K562 (cell line): ENCODE results near the gene SNRNP70. TPM values are rescaled to one million over a fixed set of nuclear protein-coding genes. Genes with fewer than 3 reads are reported as not detected.
"Not testable (repeated sequence)": the region's sequence is repeated elsewhere in the genome, so short reads cannot be mapped to it uniquely, and the experiment has no call there.

Experiments
- ATAC-seq: fragments of 200-7000 bp; cut with Tn5 transposase; 3 replicates; pipeline ENCODE4 v1.9.1; 2020; ENCODE audit warnings: moderate library complexity
- BruUV-seq: library from RNA; stranded (reverse); fragments of 400-500 nt; replicated peaks from 2 replicates; lab custom pipeline; 2021; lab: Mats Ljungman, UMichigan
- CTCF ChIA-PET: fragments of 300-600 bp; formaldehyde crosslinking; extraction: SDS; loops from one replicate; lab custom pipeline; 2021; ENCODE audit warnings: low intra/inter-chr PET ratio; lab: Yijun Ruan, JAX
- POLR2A ChIA-PET: fragments of 300-600, 350-650 bp; sonication (Branson Sonifier 250); formaldehyde crosslinking; extraction: SDS; loops from one replicate; lab custom pipeline; 2021; ENCODE audit warnings: antibody characterized with exemption, inconsistent platforms; lab: Yijun Ruan, JAX
- DNase-seq, 4 experiments: peaks; one replicate each; pipeline versions ENCODE4 v3.0.0 to v3.0.0-alpha.2; 2011 to 2018; ENCODE audit warnings: low spot score in 3 of 4, mixed read lengths in 3 of 4; ENCODE audit errors: extremely low read depth in 1 of 4
- FAIRE-seq: peaks from 2 replicates; lab custom pipeline; 2011; peaks lifted over from hg19 to GRCh38; lab: Jason Lieb, UNC
- H2AFZ ChIP-seq: 2 replicates; pipeline ENCODE4 v1.6.0; 2011; ENCODE audit warnings: low read depth, low read length, control low read depth, inconsistent platforms
- H3K27ac ChIP-seq: fragments of 200-600 bp; 3 replicates; pipeline ENCODE4 v1.8.0; 2011; ENCODE audit warnings: low read depth, mild to moderate bottlenecking, control low read depth, inconsistent platforms, low read length, moderate library complexity, mixed read lengths; ENCODE audit errors: extremely low read depth
- H3K27me3 ChIP-seq, 2 experiments: fragments of 300-600 bp in 1 of 2; 2 replicates in 1 of 2; 3 replicates in 1 of 2; pipeline versions ENCODE4 v1.6.0 to v1.8.0; 2011; ENCODE audit warnings: inconsistent platforms in 2 of 2, low read length in 2 of 2, mild to moderate bottlenecking in 1 of 2, mixed read lengths in 1 of 2, moderate library complexity in 1 of 2; ENCODE audit not compliant: control insufficient read depth in 2 of 2, insufficient read depth in 2 of 2
- H3K36me3 ChIP-seq: fragments of 300-600 bp; 3 replicates; pipeline ENCODE4 v1.8.0; 2011; ENCODE audit warnings: mild to moderate bottlenecking, low read length, inconsistent platforms; ENCODE audit not compliant: control insufficient read depth, insufficient read depth
- H3K4me1 ChIP-seq, 2 experiments: fragments of 200-600 bp in 1 of 2; replicated peaks in 1 of 2; 2 replicates in 1 of 2; 3 replicates in 1 of 2; pipeline versions ENCODE4 v1.5.1 to v1.8.0; 2011; ENCODE audit warnings: inconsistent platforms in 2 of 2, low read length in 2 of 2, mild to moderate bottlenecking in 1 of 2, mixed read lengths in 1 of 2, moderate library complexity in 1 of 2; ENCODE audit not compliant: control insufficient read depth in 2 of 2, insufficient read depth in 2 of 2
- H3K4me2 ChIP-seq: 2 replicates; pipeline ENCODE4 v1.6.1; 2011; ENCODE audit warnings: low read length, control low read depth, inconsistent platforms, mixed read lengths; ENCODE audit not compliant: insufficient read depth
- H3K4me3 ChIP-seq: fragments of 200-600 bp; sonication (generic), shearing (Covaris generic); 2 replicates; pipeline ENCODE4 v1.5.1; 2016; ENCODE audit warnings: control low read depth, inconsistent platforms
- H3K79me2 ChIP-seq: fragments of 200-600 bp; 3 replicates; pipeline ENCODE4 v1.8.0; 2011; ENCODE audit warnings: low read length, inconsistent platforms; ENCODE audit not compliant: control insufficient read depth, insufficient read depth
- H3K9ac ChIP-seq, 2 experiments: 2 replicates each; pipeline versions ENCODE4 v1.6.0 to v1.6.1; 2011; ENCODE audit warnings: low read depth in 2 of 2, low read length in 2 of 2, control low read depth in 1 of 2, inconsistent platforms in 1 of 2, mild to moderate bottlenecking in 1 of 2, mixed read lengths in 1 of 2; ENCODE audit not compliant: insufficient read depth in 1 of 2
- H3K9me1 ChIP-seq: one replicate; pipeline ENCODE4 v1.6.0; 2011; ENCODE audit warnings: inconsistent platforms, mild to moderate bottlenecking, low read length, moderate library complexity; ENCODE audit not compliant: control insufficient read depth, insufficient read depth
- H3K9me3 ChIP-seq: replicated peaks from 2 replicates; pipeline ENCODE4 v1.5.1; 2011; ENCODE audit warnings: low read depth, low read length, inconsistent platforms; ENCODE audit not compliant: control insufficient read depth, insufficient read depth
- H4K20me1 ChIP-seq: replicated peaks from 2 replicates; pipeline ENCODE4 v1.6.1; 2011; ENCODE audit warnings: low read length, inconsistent platforms, mixed read lengths; ENCODE audit not compliant: control insufficient read depth, insufficient read depth
- CHAMP1 ChIP-seq: fragments of 450-650 bp; IDR thresholded peaks from 2 replicates; pipeline ENCODE4 v1.6.1; 2016; ENCODE audit warnings: mild to moderate bottlenecking
- CHD2 ChIP-seq: IDR thresholded peaks from 2 replicates; pipeline ENCODE4 v1.6.1; 2011; ENCODE audit warnings: low read depth, low read length
- EP400 ChIP-seq: fragments of 450-650 bp; IDR thresholded peaks from 2 replicates; pipeline ENCODE4 v1.6.1; 2017; ENCODE audit warnings: antibody characterized with exemption, mild to moderate bottlenecking, moderate library complexity
- GABPB1 ChIP-seq: sonication (generic); formaldehyde crosslinking; IDR thresholded peaks from 2 replicates; pipeline ENCODE4 v1.8.0; 2022; ENCODE audit warnings: mild to moderate bottlenecking, missing genetic modification reagents
- LEF1 ChIP-seq: fragments of 450-650 bp; IDR thresholded peaks from 2 replicates; pipeline ENCODE4 v1.6.1; 2016; ENCODE audit warnings: mild to moderate bottlenecking
- NR2C2 ChIP-seq, 2 experiments: fragments of 200-800 bp in 1 of 2; sonication (Bioruptor generic) in 1 of 2; sonication (generic) in 1 of 2; formaldehyde crosslinking in 1 of 2; IDR thresholded peaks; 2 replicates each; pipeline versions ENCODE4 v1.6.1 to v1.8.0; 2016 to 2022; ENCODE audit warnings: mild to moderate bottlenecking in 1 of 2, missing compliant biosample characterization in 1 of 2, missing genetic modification characterization in 1 of 2, missing genetic modification reagents in 1 of 2
- SIN3A ChIP-seq, 2 experiments: fragments of 150-350 bp in 1 of 2; IDR thresholded peaks; 2 replicates each; pipeline ENCODE4 v1.6.1; 2011 to 2016; ENCODE audit warnings: borderline replicate concordance in 2 of 2, low read depth in 2 of 2, low read length in 2 of 2, mild to moderate bottlenecking in 2 of 2, moderate library complexity in 2 of 2; ENCODE audit not compliant: control insufficient read depth in 1 of 2
- ZNF263 ChIP-seq: sonication (generic); formaldehyde crosslinking; IDR thresholded peaks from 2 replicates; pipeline ENCODE4 v1.8.0; 2022; ENCODE audit warnings: mild to moderate bottlenecking, missing genetic modification reagents, borderline replicate concordance
- WGBS: fragments of 100-300 bp; shearing (Covaris generic); methylation state at CpG from one replicate; pipeline ENCODE4 v1.1.6; 2016; ENCODE audit warnings: low coverage, mixed read lengths; ENCODE audit not compliant: insufficient coverage; ENCODE audit errors: missing lambda C conversion rate; 5-methylcytosine and 5-hydroxymethylcytosine counted together
- in situ Hi-C: fragments of 300-500 bp; cut with MboI; formaldehyde crosslinking; loops from 4 replicates; pipeline ENCODE4 v1.15.0; 2018; ENCODE audit warnings: inconsistent platforms, mixed read lengths
- intact Hi-C: fragments of 100-400 bp; cut with micrococcal nuclease; formaldehyde crosslinking; loops from 2 replicates; pipeline ENCODE4 v1.14.2; 2022
- polyA plus RNA-seq, 8 experiments: library from polyadenylated mRNA; depleted of rRNA in 4 of 8; stranded (reverse) in 5 of 8; unstranded in 3 of 8; fragments of >200 nt; fragmentation: Nextera tagmentation in 2 of 8; fragmentation: Illumina TruSeq in 1 of 8; extraction: Ambion mirVana in 2 of 8; extraction: Trizol in 1 of 8; gene quantifications; 2 replicates each; pipeline versions ENCODE4 v1.2.1 to v1.2.3, GENCODE V29; 2011 to 2014; ENCODE audit warnings: inconsistent platforms in 1 of 8, missing spikeins in 1 of 8
- total RNA-seq, 7 experiments: library from RNA; depleted of rRNA in 6 of 7; stranded (reverse); fragments of >200 nt in 6 of 7; fragmentation: Illumina TruSeq in 2 of 7; extraction: Trizol in 2 of 7; gene quantifications; 2 replicates each; pipeline versions ENCODE4 v1.2.1 to v1.2.3, GENCODE V29; 2011 to 2021; ENCODE audit warnings: low replicate concordance in 1 of 7

SNRNP70 gene
- total and polyA plus RNA-seq, 9 of the 15 experiments (the other 6 are each of a cell fraction or from before 2014, with no cell fraction given): 2.8 to 496 (median 136) TPM

DNA sequence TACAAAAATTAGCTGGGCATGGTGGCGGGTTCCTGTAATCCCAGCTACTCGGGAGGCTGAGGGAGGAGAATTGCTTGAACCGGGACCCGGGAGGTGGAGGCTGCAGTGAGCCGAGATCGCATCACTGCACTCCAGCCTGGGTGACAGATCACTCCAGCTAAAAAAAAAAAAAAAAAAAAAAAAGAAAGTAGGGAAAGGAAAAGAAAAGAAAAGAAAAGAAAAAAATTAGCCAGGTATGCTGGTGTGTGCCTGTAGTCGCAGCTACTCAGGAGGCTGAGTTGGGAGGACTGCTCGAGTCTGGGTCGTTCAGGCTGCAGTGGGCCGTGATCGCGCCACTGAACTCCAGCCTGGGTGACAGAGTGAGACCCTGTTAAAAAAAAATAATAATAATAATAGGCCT is 42.0 kb downstream of the SNRNP70 start:
- POLR2A ChIA-PET: interaction anchor here (0.9 to 3.1 kb wide), 3 partner anchors 19 to 28 kb away, joined by 4 to 15 read pairs (median 5); partner anchors contain the start of gene HRC
- not testable (repeated sequence) for H3K4me3 ChIP-seq

GRCh38 chr19:49127674-49128544 is 42.7 kb downstream of the SNRNP70 start:
- BruUV-seq: TSS peak; percentile 82
- Histone ChIP-seq H3K79me2 (peaks cover 17% of the 10 kb centered on the region; the same call in 2 of the 3 replicates), H3K9me1 (no peaks in the 10 kb centered on the region), H2AFZ (peak overlapping the region; percentile 100), H3K9ac (peak overlapping the region; percentile 76 to 92), H3K4me2 (peak overlapping the region; percentile 100), H3K27me3 (no peaks in the 10 kb centered on the region), H3K36me3 (peaks cover 20% of the 10 kb centered on the region; the same call in 2 of the 3 replicates), H3K4me3 (peak overlapping the region; percentile 55), H3K27ac (peak overlapping the region; percentile 74), H3K4me1 (peaks cover 19 to 48% of the 10 kb centered on the region in 2 experiments), H4K20me1 (no peaks in the 10 kb centered on the region), H3K9me3 (no peaks in the 10 kb centered on the region)
- DNase-seq: peak; percentile 95 to 97 (median 96)
- ChIA-PET CTCF (no interaction called here), POLR2A (interaction anchor here (0.6 to 3.1 kb wide), 10 partner anchors 8 to 72 kb away, joined by 3 to 15 read pairs (median 4); partner anchors contain the start of genes HRC and TRPM4)
- intact Hi-C loops: loop anchor here (2.0 kb wide), 1 partner anchor 15 kb away; no protein-coding TSS in a partner anchor
- ATAC-seq: peak; percentile 97
- in situ Hi-C loops: no loop called here
- 5% methylated on average over 56 of the region's 63 CpGs for WGBS
- FAIRE-seq: peak; percentile 95
- TF ChIP-seq CHAMP1 (no peak), GABPB1 (CRISPR knock-in tag) (peak; percentile 77), ZNF263 (CRISPR knock-in tag) (peak; percentile 57; the same call in 1 of the 2 replicates), SIN3A (IDR thresholded peaks at IDR 0.05; ENCODE audit: borderline replicate concordance in 2 of 2, control insufficient read depth in 1 of 2, low read depth in 2 of 2, low read length in 2 of 2) (peak; percentile 46 to 80; a peak in 2 of 4 replicates), CHD2 (0 out of 2 replicates have a peak, but pooled peaks have one; percentile 41), LEF1 (no peak), EP400 (peak; percentile 71; the same call in 1 of the 2 replicates)

More for the DNA sequence above, 42.0 kb downstream of the SNRNP70 start:
- H3K9me1 ChIP-seq; DNase-seq; ATAC-seq; BruUV-seq; CTCF ChIA-PET; in situ Hi-C loops; H3K27me3 ChIP-seq; intact Hi-C loops; H3K9me3 ChIP-seq; FAIRE-seq; H4K20me1 ChIP-seq; TF ChIP-seq NR2C2 (CRISPR knock-in tag; IDR thresholded peaks at IDR 0.05): not testable (repeated sequence)
- Histone ChIP-seq H3K27ac (peak overlapping the region; percentile 74; the same call in 1 of the 3 replicates), H3K36me3 (peaks cover 14% of the 10 kb centered on the region; the same call in 2 of the 3 replicates), H3K9ac (peak overlapping the region; percentile 57 to 78), H2AFZ (peak overlapping the region; percentile 99; the same call in 1 of the 2 replicates), H3K4me2 (peak overlapping the region; percentile 80), H3K79me2 (peaks cover 17% of the 10 kb centered on the region; the same call in 2 of the 3 replicates), H3K4me1 (peaks cover 16 to 44% of the 10 kb centered on the region in 2 experiments)
- WGBS: 88% methylated on average over 10 of the region's 12 CpGs
- 0 out of 2 replicates have a peak, but pooled peaks have one; percentile 0 for TF ChIP-seq NR2C2 (tag; IDR thresholded peaks at IDR 0.05)
